Left ventricle myocardium inferior (tissue), 1 donor: ENCODE results near the gene MSH4. TPM values are rescaled to one million over a fixed set of nuclear protein-coding genes. Genes with fewer than 3 reads are reported as not detected.

Experiments
- DNase-seq: peaks from one replicate; pipeline ENCODE4 v3.0.0-alpha.2; 2020
- H3K27ac ChIP-seq: fragments of 200-600 bp; replicated peaks from 2 replicates; pipeline ENCODE4 v1.8.0; 2021
- H3K27me3 ChIP-seq: fragments of 200-600 bp; 2 replicates; pipeline ENCODE4 v1.8.0; 2021; ENCODE audit warnings: low read depth
- H3K36me3 ChIP-seq: fragments of 200-600 bp; 2 replicates; pipeline ENCODE4 v1.8.0; 2021
- H3K4me1 ChIP-seq: fragments of 200-600 bp; 2 replicates; pipeline ENCODE4 v1.8.0; 2021
- H3K4me3 ChIP-seq: fragments of 200-600 bp; 2 replicates; pipeline ENCODE4 v1.8.0; 2021; ENCODE audit warnings: mild to moderate bottlenecking, moderate library complexity
- H3K9me3 ChIP-seq: fragments of 200-600 bp; replicated peaks from 2 replicates; pipeline ENCODE4 v1.8.0; 2021
- CTCF ChIP-seq: fragments of 200-600 bp; IDR thresholded peaks from 2 replicates; pipeline ENCODE4 v1.8.0; 2021; ENCODE audit warnings: antibody characterized with exemption, mild to moderate bottlenecking, borderline replicate concordance
- intact Hi-C: fragments of 100-400 bp; cut with micrococcal nuclease; formaldehyde crosslinking; loops from one replicate; pipeline ENCODE4 v1.11.0; 2022
- total RNA-seq: library from RNA; stranded (reverse); fragmentation: NEBNext Ultra II Directional; extraction: Animal tissue kit (Norgen Biotek cat#: 25700); gene quantifications from one replicate; pipeline ENCODE4 v1.2.1, GENCODE V29; 2021
- donor health status: DM: no; HTN: yes; CAD: no; lungs with severe emphysema.

Gene MSH4
- total RNA-seq, 1 donor from 2014 or later = 0.25 TPM

- DNase-seq = no peak
- Histone ChIP-seq H3K27me3 (no peaks in the 10 kb centered on the region), H3K4me3 (no peak overlapping the region), H3K9me3 (no peaks in the 10 kb centered on the region), H3K27ac (no peak overlapping the region), H3K36me3 (no peaks in the 10 kb centered on the region), H3K4me1 (no peaks in the 10 kb centered on the region)
- intact Hi-C loops = no loop called here
- no peak for TF ChIP-seq CTCF
Observed at GRCh38 chr1:75870951-75871350, 74.3 kb downstream of the MSH4 start.

GRCh38 chr1:75879985-75880384 lies 83.3 kb downstream of the MSH4 start:
- DNase-seq = no peak

GRCh38 chr1:75884437-75884836 lies 87.8 kb downstream of the MSH4 start:
- H3K4me3 ChIP-seq = no peak overlapping the region
- H3K27me3 ChIP-seq = no peaks in the 10 kb centered on the region
- TF ChIP-seq CTCF = no peak
- no peaks in the 10 kb centered on the region for H3K9me3 ChIP-seq
- H3K4me1 ChIP-seq = no peaks in the 10 kb centered on the region
- no peak overlapping the region for H3K27ac ChIP-seq
- intact Hi-C loops = no loop called here
- H3K36me3 ChIP-seq = no peaks in the 10 kb centered on the region
- DNase-seq = no peak

More at GRCh38 chr1:75879985-75880384, 83.3 kb downstream of the MSH4 start:
- H3K36me3 ChIP-seq = no peaks in the 10 kb centered on the region
- H3K4me3 ChIP-seq = no peak overlapping the region
- intact Hi-C loops = no loop called here
- no peak for TF ChIP-seq CTCF
- no peaks in the 10 kb centered on the region for H3K9me3 ChIP-seq
- H3K27ac ChIP-seq = no peak overlapping the region
- no peaks in the 10 kb centered on the region for H3K4me1 ChIP-seq
- H3K27me3 ChIP-seq = no peaks in the 10 kb centered on the region

- Histone ChIP-seq H3K27ac (no peak overlapping the region), H3K27me3 (no peaks in the 10 kb centered on the region), H3K4me3 (no peak overlapping the region), H3K36me3 (no peaks in the 10 kb centered on the region), H3K4me1 (no peaks in the 10 kb centered on the region), H3K9me3 (peaks cover 4% of the 10 kb centered on the region)
- no peak for DNase-seq
- intact Hi-C loops = no loop called here
- TF ChIP-seq CTCF = no peak
Observed at GRCh38 chr1:75901371-75901770, 104.7 kb downstream of the MSH4 start.

- Histone ChIP-seq H3K36me3 (no peaks in the 10 kb centered on the region), H3K4me1 (no peaks in the 10 kb centered on the region), H3K27ac (no peak overlapping the region), H3K9me3 (peaks cover 20% of the 10 kb centered on the region), H3K27me3 (no peaks in the 10 kb centered on the region), H3K4me3 (no peak overlapping the region)
- intact Hi-C loops = no loop called here
- TF ChIP-seq CTCF = no peak
- DNase-seq = no peak
Observed at GRCh38 chr1:75908717-75909152, 112.1 kb downstream of the MSH4 start.

GRCh38 chr1:75916834-75917233 lies 120.2 kb downstream of the MSH4 start:
- Histone ChIP-seq H3K4me1 (no peaks in the 10 kb centered on the region), H3K36me3 (no peaks in the 10 kb centered on the region), H3K4me3 (no peak overlapping the region), H3K9me3 (no peaks in the 10 kb centered on the region), H3K27ac (no peak overlapping the region), H3K27me3 (no peaks in the 10 kb centered on the region)
- intact Hi-C loops = no loop called here
- no peak for TF ChIP-seq CTCF
- no peak for DNase-seq
